Thoracic aorta (tissue), 2 donors: ENCODE data around the gene WFDC12. TPM values are rescaled to one million over a fixed set of nuclear protein-coding genes. Genes with fewer than 3 reads are reported as not detected.

Experiments used
- ATAC-seq: fragments of 150-250 bp; one replicate; pipeline ENCODE4 v1.8.0; 2017; ENCODE audit warnings: low read depth; ENCODE audit not compliant: insufficient number of reproducible peaks, low FRiP score
- DNase-seq: peaks from one replicate; pipeline ENCODE4 v3.0.0-alpha.2; 2020; ENCODE audit warnings: low spot score
- H3K27ac ChIP-seq, 2 donors: fragments of 200-600 bp; sonication (generic); 1 replicate in 1 of 2; 2 replicates in 1 of 2; pipeline ENCODE4 v1.5.1; 2016; ENCODE audit warnings: mild to moderate bottlenecking in 2 of 2, moderate library complexity in 2 of 2
- H3K27me3 ChIP-seq: fragments of 200-600 bp; sonication (generic); replicated peaks from 2 replicates; pipeline ENCODE4 v1.6.0; 2016; ENCODE audit warnings: mild to moderate bottlenecking; ENCODE audit not compliant: insufficient read depth
- H3K36me3 ChIP-seq: fragments of 200-600 bp; sonication (generic); one replicate; pipeline ENCODE4 v1.5.1; 2016
- H3K4me1 ChIP-seq, 2 donors: fragments of 200-600 bp; sonication (generic); 1 replicate in 1 of 2; 2 replicates in 1 of 2; pipeline versions ENCODE4 v1.5.1 to v1.6.0; 2016; ENCODE audit warnings: low read depth in 2 of 2, mild to moderate bottlenecking in 1 of 2; ENCODE audit not compliant: control insufficient read depth in 1 of 2
- H3K4me3 ChIP-seq: fragments of 200-600 bp; sonication (generic); 2 replicates; pipeline ENCODE4 v1.5.1; 2016; ENCODE audit warnings: mild to moderate bottlenecking
- H3K9me3 ChIP-seq: fragments of 200-600 bp; sonication (generic); 2 replicates; pipeline ENCODE4 v1.5.1; 2016
- total RNA-seq, 2 donors: library from RNA; depleted of rRNA; stranded (reverse); fragments of >200 nt; gene quantifications; one replicate each; pipeline versions ENCODE4 v1.1.0 to v1.2.3, GENCODE V29; 2016
- TF ChIP-seq, protein P1 (sequence below): fragments of 200-600 bp; sonication (generic); IDR thresholded peaks from one replicate; pipeline ENCODE4 v1.5.1; 2019; ENCODE audit warnings: antibody characterized with exemption

The WFDC12 gene
- total RNA-seq, 2 donors from 2014 or later: not detected

DNA sequence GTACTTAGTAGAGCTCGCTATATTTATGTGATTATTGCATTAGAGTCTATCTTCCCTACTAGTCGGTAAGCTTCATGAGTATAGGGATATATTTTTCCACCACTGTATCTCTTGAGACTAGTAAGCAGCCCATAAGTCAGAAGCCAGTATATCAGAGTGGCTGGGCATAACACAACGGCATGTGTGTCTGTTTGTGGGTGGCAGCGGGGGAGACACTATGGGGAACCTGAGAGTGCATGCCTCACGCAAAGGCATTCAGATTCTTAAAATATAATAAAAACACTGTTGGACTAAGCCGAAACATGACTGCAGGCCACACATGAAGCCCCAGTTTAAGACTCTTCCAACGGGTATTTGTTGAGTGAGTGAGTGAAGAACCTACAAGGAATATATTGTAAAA is 31.4 kb downstream of the WFDC12 start:
- Histone ChIP-seq H3K4me3 (no peak overlapping the region), H3K36me3 (no peaks in the 10 kb centered on the region), H3K27ac (no peak overlapping the region), H3K4me1 (peaks cover 0 to 5% of the 10 kb centered on the region in 2 donors), H3K27me3 (no peaks in the 10 kb centered on the region), H3K9me3 (no peaks in the 10 kb centered on the region)
- TF ChIP-seq, protein P1, sequence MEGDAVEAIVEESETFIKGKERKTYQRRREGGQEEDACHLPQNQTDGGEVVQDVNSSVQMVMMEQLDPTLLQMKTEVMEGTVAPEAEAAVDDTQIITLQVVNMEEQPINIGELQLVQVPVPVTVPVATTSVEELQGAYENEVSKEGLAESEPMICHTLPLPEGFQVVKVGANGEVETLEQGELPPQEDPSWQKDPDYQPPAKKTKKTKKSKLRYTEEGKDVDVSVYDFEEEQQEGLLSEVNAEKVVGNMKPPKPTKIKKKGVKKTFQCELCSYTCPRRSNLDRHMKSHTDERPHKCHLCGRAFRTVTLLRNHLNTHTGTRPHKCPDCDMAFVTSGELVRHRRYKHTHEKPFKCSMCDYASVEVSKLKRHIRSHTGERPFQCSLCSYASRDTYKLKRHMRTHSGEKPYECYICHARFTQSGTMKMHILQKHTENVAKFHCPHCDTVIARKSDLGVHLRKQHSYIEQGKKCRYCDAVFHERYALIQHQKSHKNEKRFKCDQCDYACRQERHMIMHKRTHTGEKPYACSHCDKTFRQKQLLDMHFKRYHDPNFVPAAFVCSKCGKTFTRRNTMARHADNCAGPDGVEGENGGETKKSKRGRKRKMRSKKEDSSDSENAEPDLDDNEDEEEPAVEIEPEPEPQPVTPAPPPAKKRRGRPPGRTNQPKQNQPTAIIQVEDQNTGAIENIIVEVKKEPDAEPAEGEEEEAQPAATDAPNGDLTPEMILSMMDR: no peak
- ATAC-seq (no peak), DNase-seq (no peak)

DNA sequence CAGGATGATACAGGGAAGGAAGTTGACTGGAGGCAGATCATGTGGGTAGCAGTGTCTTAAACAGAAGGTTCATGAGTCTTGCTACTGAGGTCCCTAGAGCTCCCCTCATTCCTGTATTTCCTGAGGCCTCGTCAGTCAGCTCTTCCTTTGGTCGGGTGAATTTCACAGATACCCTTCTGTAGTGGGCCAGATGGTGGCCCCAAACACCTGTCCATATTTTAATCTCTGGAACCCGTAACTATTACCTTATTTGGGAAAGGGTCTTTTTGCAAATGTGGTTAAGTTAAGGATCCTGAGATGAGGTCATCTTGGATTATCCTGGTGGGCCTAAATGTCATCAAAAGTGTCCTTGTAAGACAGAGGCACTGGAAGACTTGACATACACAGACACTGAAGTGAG is 32.9 kb downstream of the WFDC12 start:
- DNase-seq (no peak), ATAC-seq (no peak)

GRCh38 chr20:45090481-45090880 is 33.8 kb downstream of the WFDC12 start:
- no peak for ATAC-seq
- no peak overlapping the region for H3K27ac ChIP-seq
- no peak overlapping the region for H3K4me3 ChIP-seq
- DNase-seq: no peak
- H3K9me3 ChIP-seq: no peaks in the 10 kb centered on the region
- no peaks in the 10 kb centered on the region for H3K27me3 ChIP-seq
- TF ChIP-seq, protein P1: no peak
- H3K36me3 ChIP-seq: no peaks in the 10 kb centered on the region
- no peaks in the 10 kb centered on the region for H3K4me1 ChIP-seq

More for the DNA sequence above, 32.9 kb downstream of the WFDC12 start:
- TF ChIP-seq, protein P1: no peak
- Histone ChIP-seq H3K36me3 (no peaks in the 10 kb centered on the region), H3K9me3 (no peaks in the 10 kb centered on the region), H3K4me1 (no peaks in the 10 kb centered on the region), H3K27ac (no peak overlapping the region), H3K27me3 (no peaks in the 10 kb centered on the region), H3K4me3 (no peak overlapping the region)

GRCh38 chr20:45088247-45088646 is 36.0 kb downstream of the WFDC12 start:
- Histone ChIP-seq H3K9me3 (no peaks in the 10 kb centered on the region), H3K4me3 (no peak overlapping the region), H3K4me1 (no peaks in the 10 kb centered on the region), H3K36me3 (no peaks in the 10 kb centered on the region), H3K27me3 (no peaks in the 10 kb centered on the region), H3K27ac (no peak overlapping the region)
- no peak for DNase-seq
- no peak for ATAC-seq
- TF ChIP-seq, protein P1: no peak

GRCh38 chr20:45087814-45088213 is 36.5 kb downstream of the WFDC12 start:
- Histone ChIP-seq H3K27ac (no peak overlapping the region), H3K4me3 (no peak overlapping the region), H3K4me1 (no peaks in the 10 kb centered on the region), H3K36me3 (peaks cover under 1% of the 10 kb centered on the region), H3K9me3 (no peaks in the 10 kb centered on the region), H3K27me3 (no peaks in the 10 kb centered on the region)
- ATAC-seq (no peak), DNase-seq (no peak)
- TF ChIP-seq, protein P1: no peak
